ENCODE measurements around the gene FRK. TPM values are rescaled to one million over a fixed set of nuclear protein-coding genes. Genes with fewer than 3 reads are reported as not detected.

The FRK gene, protein sequence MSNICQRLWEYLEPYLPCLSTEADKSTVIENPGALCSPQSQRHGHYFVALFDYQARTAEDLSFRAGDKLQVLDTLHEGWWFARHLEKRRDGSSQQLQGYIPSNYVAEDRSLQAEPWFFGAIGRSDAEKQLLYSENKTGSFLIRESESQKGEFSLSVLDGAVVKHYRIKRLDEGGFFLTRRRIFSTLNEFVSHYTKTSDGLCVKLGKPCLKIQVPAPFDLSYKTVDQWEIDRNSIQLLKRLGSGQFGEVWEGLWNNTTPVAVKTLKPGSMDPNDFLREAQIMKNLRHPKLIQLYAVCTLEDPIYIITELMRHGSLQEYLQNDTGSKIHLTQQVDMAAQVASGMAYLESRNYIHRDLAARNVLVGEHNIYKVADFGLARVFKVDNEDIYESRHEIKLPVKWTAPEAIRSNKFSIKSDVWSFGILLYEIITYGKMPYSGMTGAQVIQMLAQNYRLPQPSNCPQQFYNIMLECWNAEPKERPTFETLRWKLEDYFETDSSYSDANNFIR
- total RNA-seq = under 1 TPM in 1 of 2 experiments, not detected in 1; 0.03 TPM

DNA sequence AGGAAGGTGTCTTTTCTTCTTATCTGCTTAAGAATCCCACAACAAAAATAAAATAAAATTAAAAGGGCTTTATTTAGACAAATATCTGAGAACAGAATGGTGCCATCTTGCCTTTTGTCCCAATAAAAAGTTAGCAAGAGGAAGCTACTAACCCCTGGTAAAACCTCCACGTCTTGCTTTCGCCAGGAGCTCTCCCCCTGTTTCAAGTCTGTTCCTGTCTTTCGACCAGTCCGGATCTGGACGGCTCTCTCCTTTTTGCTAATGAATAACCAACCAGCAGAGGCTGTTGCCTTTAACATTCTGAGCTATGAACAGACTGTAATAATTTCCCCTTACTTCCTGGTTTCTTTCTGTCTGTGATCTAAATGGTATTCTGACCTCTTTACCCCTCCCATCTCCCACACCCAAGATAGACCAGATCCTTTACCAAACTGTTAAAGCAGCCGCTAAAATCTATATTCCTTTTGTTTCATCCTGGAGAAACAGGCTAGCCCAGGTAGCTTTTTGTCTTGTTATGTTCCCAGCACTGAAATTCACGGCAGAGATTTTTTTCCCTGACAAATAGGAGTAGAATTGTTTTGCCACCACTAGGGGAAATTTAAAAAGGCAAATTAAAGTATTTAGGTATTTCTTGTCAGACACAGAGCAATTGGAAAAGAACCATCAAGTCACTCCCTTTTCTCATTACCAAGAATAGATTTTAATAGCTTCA lies at the start of gene FRK:
FRK (minus strand) TSS at position 320 of the 712 bp plus-strand sequence. CDS start 580 bp downstream, outside the sequence.
- Mint-ChIP-seq H3K9me3 (no peaks in the 10 kb centered on the region), H3K36me3 (ENCODE audit: low read depth) (no peaks in the 10 kb centered on the region), H3K4me3 (no peak within 1 kb of the TSS), H3K27ac (no peak within 1 kb of the TSS), H3K27me3 (peaks cover 7% of the 10 kb centered on the region), H3K4me1 (no peaks in the 10 kb centered on the region)
- no peak for DNase-seq
- ChIA-PET POLR2A (interaction anchor here (0.6 kb wide), 1 partner anchor 12 kb away, joined by 3 read pairs; no protein-coding TSS in a partner anchor), CTCF (no interaction called here)

DNA sequence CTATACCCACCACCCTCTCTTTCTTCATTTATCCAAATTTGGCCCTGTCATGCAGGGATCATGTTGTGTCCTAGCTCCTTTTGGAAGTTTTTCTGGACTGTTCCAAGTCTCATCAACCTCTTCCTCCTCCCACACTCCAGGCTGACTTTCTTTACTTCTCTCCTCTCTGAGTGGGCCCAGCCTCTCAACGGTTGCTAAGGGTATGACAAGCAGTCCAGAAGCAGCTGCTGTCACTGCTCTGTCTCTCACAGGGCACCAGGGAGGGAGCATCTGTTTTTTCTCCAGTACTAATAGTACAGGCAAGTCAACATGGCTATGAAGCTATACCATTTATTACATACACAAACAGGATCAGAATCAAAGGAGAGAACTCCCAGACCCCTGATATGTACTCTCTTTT lies 48.1 kb upstream of the FRK start:
- H3K4me1 Mint-ChIP-seq = peaks cover 20% of the 10 kb centered on the region
- no peak overlapping the region for H3K4me3 Mint-ChIP-seq
- peaks cover 37% of the 10 kb centered on the region for H3K36me3 Mint-ChIP-seq (ENCODE audit: low read depth)
- ChIA-PET POLR2A (no interaction called here), CTCF (interaction anchor here (1.7 kb wide), 1 partner anchor 8 kb away, joined by 6 read pairs; the partner anchor contains the start of gene NT5DC1)
- H3K9me3 Mint-ChIP-seq = no peaks in the 10 kb centered on the region
- H3K27me3 Mint-ChIP-seq = no peaks in the 10 kb centered on the region
- DNase-seq = no peak
- H3K27ac Mint-ChIP-seq = no peak overlapping the region

DNA sequence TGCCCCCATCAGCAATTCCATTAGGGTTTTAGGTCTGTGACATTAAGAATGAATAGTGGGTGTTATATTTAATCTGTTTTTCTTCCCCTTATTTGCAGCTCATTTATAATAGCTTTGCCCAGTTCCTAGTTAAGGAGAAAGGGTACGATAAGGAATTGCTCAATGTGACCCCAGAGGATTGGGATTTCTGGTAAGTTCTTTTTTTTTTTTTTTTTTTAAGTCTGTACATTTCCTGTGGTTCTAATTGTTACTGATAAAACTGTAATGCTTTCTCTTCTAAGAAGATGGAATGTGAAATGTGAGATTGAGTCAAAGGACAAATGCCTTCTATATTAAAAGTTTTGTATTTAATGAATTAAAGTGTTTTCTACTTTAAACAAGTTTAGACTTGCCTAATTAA lies 45.5 kb upstream of the FRK start:
- H3K4me1 Mint-ChIP-seq = peaks cover 46% of the 10 kb centered on the region
- CTCF ChIA-PET = interaction anchor here (0.7 to 1.5 kb wide), 2 partner anchors 11 to 95 kb away, joined by 4 to 5 read pairs; no protein-coding TSS in a partner anchor
- H3K36me3 Mint-ChIP-seq (ENCODE audit: low read depth) = peaks cover 23% of the 10 kb centered on the region
- no peak for DNase-seq
- no peak overlapping the region for H3K27ac Mint-ChIP-seq
- no peaks in the 10 kb centered on the region for H3K9me3 Mint-ChIP-seq
- H3K4me3 Mint-ChIP-seq = no peak overlapping the region
- H3K27me3 Mint-ChIP-seq = no peaks in the 10 kb centered on the region
- POLR2A ChIA-PET = no interaction called here

DNA sequence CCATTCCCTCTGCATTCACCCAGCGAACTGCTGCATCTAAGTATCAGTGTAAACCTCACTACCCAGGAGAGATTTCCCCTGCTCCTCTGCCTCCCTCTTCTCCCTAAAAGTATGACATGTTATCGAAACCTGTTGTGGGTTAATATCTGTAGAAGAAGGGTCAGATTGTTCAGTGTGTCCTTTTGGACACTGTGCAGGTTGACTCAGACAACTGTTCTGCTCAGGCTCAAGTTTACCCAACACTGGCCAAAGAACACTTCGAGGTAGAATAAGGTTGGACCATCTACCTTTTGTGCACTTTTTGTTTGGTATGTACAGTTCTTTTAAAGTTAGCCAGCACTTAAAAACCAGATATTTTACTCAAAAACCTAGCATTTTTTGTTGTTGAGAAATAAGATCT lies 44.6 kb upstream of the FRK start:
- no peak overlapping the region for H3K4me3 Mint-ChIP-seq
- no peak overlapping the region for H3K27ac Mint-ChIP-seq
- POLR2A ChIA-PET = no interaction called here
- CTCF ChIA-PET = interaction anchor here (1.0 kb wide), 1 partner anchor 10 kb away, joined by 4 read pairs; no protein-coding TSS in a partner anchor
- no peaks in the 10 kb centered on the region for H3K9me3 Mint-ChIP-seq
- H3K36me3 Mint-ChIP-seq (ENCODE audit: low read depth) = peaks cover 16% of the 10 kb centered on the region
- H3K27me3 Mint-ChIP-seq = no peaks in the 10 kb centered on the region
- DNase-seq = no peak
- H3K4me1 Mint-ChIP-seq = peaks cover 50% of the 10 kb centered on the region

DNA sequence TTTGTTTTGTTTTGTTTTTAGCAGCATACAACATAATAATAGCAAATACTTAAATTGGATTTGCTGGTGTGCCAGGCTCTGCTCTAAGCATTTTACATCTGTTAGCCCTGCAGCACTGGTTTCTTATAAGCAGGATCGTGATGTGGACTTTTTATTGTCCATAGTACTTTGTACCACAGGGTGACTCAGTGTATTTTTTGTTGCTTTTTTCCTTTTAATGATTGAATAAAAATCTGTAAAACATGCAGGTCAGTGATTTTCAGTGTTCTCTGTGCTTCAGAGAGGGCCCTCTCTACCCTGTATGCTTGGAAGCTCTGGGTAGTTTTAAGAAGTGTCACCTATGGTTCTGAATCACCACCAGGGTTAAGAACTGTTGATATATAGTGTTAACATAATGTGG lies 43.9 kb upstream of the FRK start:
- Mint-ChIP-seq H3K27ac (no peak overlapping the region), H3K36me3 (ENCODE audit: low read depth) (peaks cover 14% of the 10 kb centered on the region), H3K27me3 (no peaks in the 10 kb centered on the region), H3K9me3 (no peaks in the 10 kb centered on the region), H3K4me3 (no peak overlapping the region), H3K4me1 (peaks cover 56% of the 10 kb centered on the region)
- POLR2A ChIA-PET = no interaction called here
- no peak for DNase-seq
- CTCF ChIA-PET = interaction anchor here (1.0 to 4.8 kb wide), 2 partner anchors 8 to 11 kb away, joined by 4 to 42 read pairs; no protein-coding TSS in a partner anchor

DNA sequence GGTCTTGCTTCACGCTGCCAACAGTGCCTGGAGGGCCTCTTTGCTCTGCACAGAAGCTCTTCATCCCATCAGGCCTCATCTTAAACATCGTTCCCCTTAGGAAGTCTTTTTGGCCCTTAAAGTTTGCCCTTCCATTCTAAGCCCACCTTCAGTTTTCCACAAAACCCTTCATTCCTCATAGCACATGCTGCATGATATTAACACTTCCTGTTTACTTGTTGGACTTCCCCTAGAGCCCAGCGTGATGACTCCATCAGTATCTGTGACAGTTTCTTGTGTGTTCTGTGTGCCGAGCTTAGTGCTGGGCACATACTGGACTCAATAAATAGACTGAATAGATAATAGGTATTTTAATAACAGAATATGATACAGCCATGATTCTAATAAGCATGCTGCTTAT lies 42.2 kb upstream of the FRK start:
- POLR2A ChIA-PET = interaction anchor here (1.0 to 1.7 kb wide), 2 partner anchors 8 to 16 kb away, joined by 4 read pairs; no protein-coding TSS in a partner anchor
- peaks cover 63% of the 10 kb centered on the region for H3K4me1 Mint-ChIP-seq
- peaks cover 3% of the 10 kb centered on the region for H3K36me3 Mint-ChIP-seq (ENCODE audit: low read depth)

DNA sequence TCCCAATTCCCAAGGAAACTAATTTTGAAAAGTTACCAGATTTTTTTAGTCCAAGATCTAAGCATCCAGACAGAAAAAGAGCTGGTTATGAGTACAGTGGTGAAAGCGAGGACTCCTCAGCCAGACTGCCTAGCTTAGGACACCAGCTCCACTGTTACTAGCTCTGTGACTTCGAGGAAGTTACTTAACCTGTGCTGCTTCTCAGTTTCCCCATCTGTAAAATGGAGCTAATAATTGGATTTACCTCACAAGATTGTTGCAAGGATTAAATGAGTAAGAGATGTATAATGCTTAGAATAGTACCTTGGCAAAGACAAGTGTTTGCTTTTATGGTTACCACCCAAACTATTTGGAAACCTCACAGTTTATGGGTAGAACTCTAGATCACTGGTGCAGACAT lies 41.1 kb upstream of the FRK start:
- DNase-seq = no peak
- Mint-ChIP-seq H3K4me3 (peak overlapping the region; percentile 94), H3K27ac (peak overlapping the region; percentile 89), H3K4me1 (peaks cover 63% of the 10 kb centered on the region), H3K9me3 (peaks cover under 1% of the 10 kb centered on the region), H3K27me3 (no peaks in the 10 kb centered on the region), H3K36me3 (ENCODE audit: low read depth) (peaks cover 3% of the 10 kb centered on the region)
- ChIA-PET CTCF (interaction anchor here (1.2 to 4.8 kb wide), 4 partner anchors 8 to 18 kb away, joined by 5 to 42 read pairs (median 6); no protein-coding TSS in a partner anchor), POLR2A (interaction anchor here (1.7 to 2.5 kb wide), 7 partner anchors 9 to 469 kb away, joined by 4 to 15 read pairs (median 11); partner anchors contain the start of genes RWDD1 and TSPYL1)

More for the DNA sequence above, 42.2 kb upstream of the FRK start:
- no peak for DNase-seq
- CTCF ChIA-PET = interaction anchor here (0.8 to 4.8 kb wide), 3 partner anchors 10 to 92 kb away, joined by 3 to 42 read pairs (median 3); no protein-coding TSS in a partner anchor
- Mint-ChIP-seq H3K9me3 (no peaks in the 10 kb centered on the region), H3K4me3 (peak overlapping the region; percentile 2), H3K27me3 (no peaks in the 10 kb centered on the region), H3K27ac (peak overlapping the region; percentile 7)

DNA sequence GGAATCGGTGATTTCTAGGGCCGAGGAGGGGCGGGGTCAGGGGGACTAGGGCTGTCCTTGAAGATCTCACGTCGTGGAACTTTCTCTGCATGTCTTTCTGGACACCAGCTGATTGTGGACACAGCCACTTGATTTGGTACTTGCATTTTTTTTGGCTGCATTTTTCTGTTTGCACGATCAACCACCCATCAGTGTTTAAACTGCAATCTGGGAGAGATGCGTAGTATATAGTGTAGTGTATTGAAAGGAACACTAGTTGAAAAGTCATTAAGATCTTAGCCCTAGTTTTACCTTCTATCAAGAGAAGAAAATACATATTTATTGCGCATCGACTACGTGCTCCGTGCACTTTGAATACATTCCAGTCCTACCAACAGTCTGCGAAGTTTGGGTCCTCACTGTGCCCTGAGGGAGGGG lies 40.6 kb upstream of the FRK start:
- ChIA-PET POLR2A (interaction anchor here (1.1 to 2.5 kb wide), 12 partner anchors 9 to 1501 kb away, joined by 3 to 15 read pairs (median 4); partner anchors contain the start of genes GOPC, RWDD1, TSPYL1 and TSPYL4), CTCF (interaction anchor here (1.2 to 4.8 kb wide), 5 partner anchors 8 to 117 kb away, joined by 4 to 42 read pairs (median 6); no protein-coding TSS in a partner anchor)
- Mint-ChIP-seq H3K4me1 (peaks cover 63% of the 10 kb centered on the region), H3K27me3 (no peaks in the 10 kb centered on the region), H3K9me3 (peaks cover 2% of the 10 kb centered on the region), H3K4me3 (peak overlapping the region; percentile 94), H3K36me3 (ENCODE audit: low read depth) (peaks cover 3% of the 10 kb centered on the region), H3K27ac (peak overlapping the region; percentile 89)
- no peak for DNase-seq

DNA sequence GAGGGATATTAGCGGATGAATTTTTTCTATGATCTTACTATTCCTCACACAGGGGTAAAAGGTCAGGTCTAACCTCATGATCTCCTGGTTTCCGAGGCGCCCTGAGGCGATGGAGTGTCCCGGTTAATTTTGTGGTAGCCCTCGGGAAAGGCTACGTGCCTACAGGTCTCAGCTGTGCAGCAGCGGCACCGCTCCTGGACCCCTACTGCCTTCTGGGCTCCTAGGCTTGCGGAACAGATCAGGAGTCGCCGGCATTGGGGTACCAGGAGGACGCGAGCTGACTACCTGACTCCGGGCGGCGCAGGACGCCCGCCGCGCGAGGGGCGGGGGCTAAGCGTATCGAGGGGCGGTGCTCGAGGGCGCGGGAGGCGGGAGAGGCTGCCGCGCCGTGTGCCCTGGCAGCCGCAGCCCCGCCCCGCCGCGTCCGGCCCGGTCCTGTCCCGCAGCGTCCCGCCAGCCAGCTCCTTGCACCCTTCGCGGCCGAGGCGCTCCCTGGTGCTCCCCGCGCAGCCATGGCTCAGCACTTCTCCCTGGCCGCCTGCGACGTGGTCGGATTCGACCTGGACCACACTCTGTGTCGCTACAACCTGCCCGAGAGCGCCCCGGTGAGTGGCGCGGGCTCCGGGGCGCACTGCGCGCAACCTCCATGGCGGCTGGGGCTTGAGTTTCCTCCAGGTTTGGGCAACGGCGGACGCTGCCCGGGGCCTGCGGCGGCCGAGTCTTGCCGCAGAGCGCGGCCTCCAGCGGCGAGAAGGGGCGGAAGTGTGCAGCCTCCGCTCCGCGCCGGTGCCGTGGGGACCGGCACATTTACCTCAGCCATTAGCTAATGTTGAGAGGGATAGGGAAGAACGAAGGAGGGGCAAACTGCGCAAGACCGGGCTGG lies 40.0 kb upstream of the FRK start, which contains the start of gene NT5DC1:
NT5DC1 (plus strand) TSS at position 435 of the 883 bp plus-strand sequence; CDS start at position 513, 78 bp downstream.
- H3K36me3 Mint-ChIP-seq (ENCODE audit: low read depth) = peaks cover 3% of the 10 kb centered on the region
- DNase-seq = peak; percentile 88
- CTCF ChIA-PET = interaction anchor here (0.7 to 4.8 kb wide), 7 partner anchors 9 to 117 kb away, joined by 3 to 42 read pairs (median 5); no protein-coding TSS in a partner anchor
- peaks cover 57% of the 10 kb centered on the region for H3K4me1 Mint-ChIP-seq
- peak within 1 kb of the TSS; percentile 94 for H3K4me3 Mint-ChIP-seq
- POLR2A ChIA-PET = interaction anchor here (0.8 to 2.5 kb wide), 13 partner anchors 9 to 1502 kb away, joined by 3 to 15 read pairs (median 4); partner anchors contain the start of genes CALHM6, GOPC, RWDD1 and TSPYL1
- H3K9me3 Mint-ChIP-seq = peaks cover 7% of the 10 kb centered on the region
- H3K27ac Mint-ChIP-seq = peak within 1 kb of the TSS; percentile 89
- no peaks in the 10 kb centered on the region for H3K27me3 Mint-ChIP-seq

DNA sequence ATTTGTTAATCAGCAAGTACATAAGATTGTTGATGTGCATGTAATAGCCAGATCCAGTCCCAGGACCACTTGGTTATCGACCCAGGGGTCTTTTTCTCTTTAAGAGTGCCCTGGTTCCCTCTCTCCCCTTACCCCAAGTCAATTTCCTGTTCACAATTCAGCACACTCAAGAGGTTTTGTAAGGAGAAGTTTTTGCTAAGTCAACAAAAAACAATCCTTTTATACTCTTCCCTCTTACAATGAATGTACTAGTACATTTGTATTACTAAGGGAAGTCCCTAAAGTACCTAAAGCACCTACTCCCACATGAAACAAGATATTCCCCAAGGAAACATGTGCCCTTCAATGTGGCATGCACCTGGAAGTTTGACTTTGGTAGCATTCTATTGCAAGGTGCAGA lies 38.3 kb upstream of the FRK start:
- H3K4me1 Mint-ChIP-seq = peaks cover 43% of the 10 kb centered on the region
- H3K36me3 Mint-ChIP-seq (ENCODE audit: low read depth) = peaks cover 3% of the 10 kb centered on the region
- H3K27me3 Mint-ChIP-seq = no peaks in the 10 kb centered on the region
- ChIA-PET POLR2A (no interaction called here), CTCF (no interaction called here)
- H3K27ac Mint-ChIP-seq = no peak overlapping the region
- DNase-seq = no peak
- peaks cover 7% of the 10 kb centered on the region for H3K9me3 Mint-ChIP-seq
- no peak overlapping the region for H3K4me3 Mint-ChIP-seq

DNA sequence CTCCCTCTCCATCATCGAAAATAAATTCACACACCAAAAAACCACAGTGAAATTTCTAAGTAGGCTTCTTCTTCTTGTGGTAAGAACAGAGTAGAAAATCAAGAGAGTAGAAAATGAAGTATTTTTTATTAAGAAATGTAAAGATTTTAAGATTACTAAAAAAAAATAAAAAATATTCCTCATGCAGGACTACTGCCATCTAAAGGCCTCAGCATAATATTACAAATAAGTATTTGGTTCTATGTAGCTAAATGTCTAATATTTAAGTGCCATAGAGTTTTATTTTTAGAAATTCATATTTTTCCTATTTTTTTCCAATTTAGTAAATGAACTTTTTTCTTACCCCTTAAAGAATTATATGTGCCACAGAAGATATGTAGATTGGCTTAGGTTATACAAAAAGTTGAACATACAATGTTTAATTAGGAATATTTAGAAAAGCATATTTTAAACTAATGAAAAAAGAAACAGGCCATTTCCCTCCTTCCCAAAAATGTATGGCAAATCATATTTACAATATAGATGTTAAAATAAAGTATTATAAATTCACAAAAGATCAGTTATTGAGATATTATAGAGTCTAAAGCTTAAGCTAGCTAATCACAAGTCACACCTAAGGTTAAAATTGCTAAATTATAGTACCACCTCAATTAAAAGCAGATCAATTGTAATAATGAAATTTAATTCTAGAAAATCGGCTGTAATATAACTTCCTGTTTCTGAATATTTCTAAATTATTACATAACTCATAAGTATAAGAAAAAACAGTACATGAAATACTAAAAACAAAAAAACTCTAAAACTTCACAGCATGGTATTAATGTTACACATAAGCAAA lies 36.5 kb upstream of the FRK start:
- H3K9me3 Mint-ChIP-seq = peaks cover 7% of the 10 kb centered on the region
- no peaks in the 10 kb centered on the region for H3K36me3 Mint-ChIP-seq (ENCODE audit: low read depth)
- ChIA-PET POLR2A (no interaction called here), CTCF (interaction anchor here (0.6 to 3.0 kb wide), 6 partner anchors 12 to 176 kb away, joined by 3 to 43 read pairs (median 4); no protein-coding TSS in a partner anchor)
- peaks cover 27% of the 10 kb centered on the region for H3K4me1 Mint-ChIP-seq
- H3K27ac Mint-ChIP-seq = no peak overlapping the region
- no peak overlapping the region for H3K4me3 Mint-ChIP-seq
- no peak for DNase-seq
- peaks cover 2% of the 10 kb centered on the region for H3K27me3 Mint-ChIP-seq

Data from activated CD4-positive, alpha-beta memory T cell treated with anti-CD3 and anti-CD28 coated beads, Interleukin-2, amount 10 ng/mL, durations not matched to agents 7 days and 5 days (primary cell).